B cell (primary cell): ENCODE results near the gene SYNE1. TPM values are rescaled to one million over a fixed set of nuclear protein-coding genes. Genes with fewer than 3 reads are reported as not detected.

Experiments used
- ATAC-seq: fragments of 200-7000 bp; cut with Tn5 transposase; one replicate; pipeline ENCODE4 v1.10.0; 2021; ENCODE audit warnings: low read depth, mild to moderate bottlenecking, moderate number of reproducible peaks, moderate library complexity
- CTCF ChIA-PET: fragments of 350-600 bp; sonication (Branson Sonifier 250); formaldehyde crosslinking; loops from one replicate; lab custom pipeline; 2021; ENCODE audit warnings: antibody characterized with exemption, inconsistent platforms; lab: Charles Lee
- POLR2A ChIA-PET: fragments of 350-600 bp; sonication (Branson Sonifier 250); formaldehyde crosslinking; loops from one replicate; lab custom pipeline; 2021; ENCODE audit warnings: antibody characterized with exemption; lab: Charles Lee
- DNase-seq: peaks from one replicate; pipeline ENCODE4 v3.0.0; 2013
- H2AFZ ChIP-seq: 2 replicates; pipeline ENCODE4 v1.6.1; 2012; ENCODE audit warnings: mild to moderate bottlenecking, low read depth, low read length; ENCODE audit not compliant: insufficient read depth, poor library complexity, severe bottlenecking
- H3K27ac ChIP-seq, 2 donors: 1 replicate in 1 of 2; 2 replicates in 1 of 2; pipeline ENCODE4 v1.5.1; 2012 to 2013; ENCODE audit warnings: low read length in 2 of 2, mild to moderate bottlenecking in 2 of 2, moderate library complexity in 1 of 2
- H3K27me3 ChIP-seq, 4 experiments: fragments of 200-600 bp in 1 of 4; sonication (generic) in 1 of 4; replicated peaks in 1 of 4; 1 replicate in 2 of 4; 2 replicates in 2 of 4; pipeline versions ENCODE4 v1.6.1 to v1.7.0; 2013 to 2016; ENCODE audit warnings: low read length in 3 of 4, mild to moderate bottlenecking in 2 of 4, mixed read lengths in 1 of 4, moderate library complexity in 1 of 4; ENCODE audit not compliant: insufficient read depth in 4 of 4, control insufficient read depth in 3 of 4; ENCODE audit errors: control extremely low read depth in 1 of 4
- H3K36me3 ChIP-seq, 2 experiments: replicated peaks in 1 of 2; 1 replicate in 1 of 2; 2 replicates in 1 of 2; pipeline versions ENCODE4 v1.6.1 to v1.7.1; 2013; ENCODE audit warnings: low read length in 1 of 2; ENCODE audit not compliant: insufficient read depth in 2 of 2, control insufficient read depth in 1 of 2; ENCODE audit errors: control extremely low read depth in 1 of 2, extremely low read depth in 1 of 2
- H3K4me1 ChIP-seq, 2 donors: fragments of 200-600 bp in 1 of 2; sonication (generic) in 1 of 2; 1 replicate in 1 of 2; 2 replicates in 1 of 2; pipeline versions ENCODE4 v1.5.1 to v1.6.1; 2013 to 2017; ENCODE audit warnings: low read length in 2 of 2; ENCODE audit not compliant: control insufficient read depth in 2 of 2, insufficient read depth in 2 of 2
- H3K4me2 ChIP-seq: replicated peaks from 2 replicates; pipeline ENCODE3; 2012; ENCODE audit warnings: mild to moderate bottlenecking, low read depth, low read length; ENCODE audit not compliant: poor library complexity, severe bottlenecking
- H3K4me3 ChIP-seq, 5 experiments: fragments of 200-600 bp in 1 of 5; sonication (generic) in 1 of 5; 1 replicate in 3 of 5; 2 replicates in 2 of 5; pipeline versions ENCODE4 v1.5.1 to v1.7.0; 2011 to 2016; ENCODE audit warnings: low read length in 4 of 5, mild to moderate bottlenecking in 4 of 5, low read depth in 2 of 5, control low read depth in 1 of 5, moderate library complexity in 1 of 5; ENCODE audit not compliant: insufficient read depth in 1 of 5; ENCODE audit errors: control extremely low read depth in 1 of 5, extremely low read depth in 1 of 5
- H3K79me2 ChIP-seq: fragments of 200-600 bp; sonication (generic); one replicate; pipeline ENCODE4 v1.6.0; 2016; ENCODE audit warnings: low read length; ENCODE audit not compliant: control insufficient read depth, insufficient read depth
- H3K9ac ChIP-seq: fragments of 200-600 bp; sonication (generic); 2 replicates; pipeline ENCODE4 v1.6.1; 2017; ENCODE audit warnings: mild to moderate bottlenecking, low read length, moderate library complexity
- H3K9me3 ChIP-seq, 3 donors: one replicate each; pipeline versions ENCODE4 v1.6.1 to v1.7.1; 2013; ENCODE audit warnings: low read length in 2 of 3; ENCODE audit not compliant: control insufficient read depth in 2 of 3, insufficient read depth in 1 of 3; ENCODE audit errors: control extremely low read depth in 1 of 3
- H4K20me1 ChIP-seq: 2 replicates; pipeline ENCODE4 v1.6.0; 2012; ENCODE audit warnings: mild to moderate bottlenecking, low read length; ENCODE audit not compliant: insufficient read depth, control insufficient read depth, poor library complexity, severe bottlenecking
- H3K27ac Mint-ChIP-seq: one replicate; pipeline ENCODE4 v1.8.0; 2021; ENCODE audit warnings: mixed read lengths
- H3K27me3 Mint-ChIP-seq: one replicate; pipeline ENCODE4 v1.8.0; 2021; ENCODE audit warnings: mixed read lengths
- H3K4me1 Mint-ChIP-seq: one replicate; pipeline ENCODE4 v1.8.0; 2021; ENCODE audit warnings: mixed read lengths
- H3K4me3 Mint-ChIP-seq: one replicate; pipeline ENCODE4 v1.8.0; 2021; ENCODE audit warnings: mixed read lengths
- H3K9me3 Mint-ChIP-seq: one replicate; pipeline ENCODE4 v1.8.0; 2022; ENCODE audit warnings: mixed read lengths; ENCODE audit not compliant: insufficient read depth
- EZH2 ChIP-seq: IDR thresholded peaks from 2 replicates; pipeline ENCODE4 v1.6.1; 2012; ENCODE audit warnings: borderline replicate concordance, low read depth, mild to moderate bottlenecking, moderate library complexity, low read length; ENCODE audit not compliant: insufficient read depth, poor library complexity, severe bottlenecking
- WGBS: methylation state at CpG from one replicate; pipeline ENCODE4 v1.1.5; 2013; ENCODE audit warnings: missing lambda C conversion rate; ENCODE audit not compliant: insufficient coverage; 5-methylcytosine and 5-hydroxymethylcytosine counted together
- intact Hi-C: fragments of 100-400 bp; cut with micrococcal nuclease; formaldehyde crosslinking; loops from one replicate; pipeline ENCODE4 v1.10.0; 2022
- polyA plus RNA-seq: library from polyadenylated mRNA; depleted of rRNA; stranded (reverse); fragments of >200 nt; gene quantifications from 2 replicates; pipeline ENCODE4 v1.2.3, GENCODE V29; 2012
- total RNA-seq, 2 donors: library from RNA; stranded (reverse); fragments of 120-200 nt in 1 of 2; gene quantifications; 1 replicate in 1 of 2; 2 replicates in 1 of 2; pipeline versions ENCODE4 v1.2.3 to v1.2.4, GENCODE V29; 2013 to 2022
- TF ChIP-seq, protein P1 (sequence below): fragments of 200-600 bp; IDR thresholded peaks from one replicate; pipeline ENCODE4 v1.8.0; 2022; ENCODE audit warnings: antibody characterized with exemption, mild to moderate bottlenecking

The SYNE1 gene
- total and polyA plus RNA-seq, 2 donors (not counting 1 experiment from before 2014, with no cell fraction given): 49.2 to 108 TPM

DNA sequence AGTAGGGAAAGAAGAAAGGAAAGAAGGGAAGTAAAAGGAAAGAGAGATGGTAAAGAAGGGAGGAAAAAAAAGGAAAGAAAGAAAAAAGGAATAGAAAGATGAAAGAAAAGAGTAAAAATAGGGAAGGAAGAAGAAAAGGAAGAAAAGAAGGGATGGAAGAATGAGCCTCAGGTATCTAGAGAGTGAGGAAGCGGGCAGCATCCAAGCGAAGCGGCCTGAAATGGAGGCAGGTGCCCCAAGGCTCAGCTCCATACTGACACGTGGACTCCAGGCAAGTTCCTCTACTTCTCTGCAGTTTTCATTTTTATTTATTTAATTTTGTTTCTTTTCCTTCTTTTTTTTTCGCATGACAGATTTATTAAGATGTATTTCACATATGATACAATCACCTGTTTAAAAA, 456.6 kb downstream of the SYNE1 start:
- H3K36me3 ChIP-seq: peaks cover 15 to 39% of the 10 kb centered on the region in 2 experiments
- H4K20me1 ChIP-seq: no peaks in the 10 kb centered on the region
- H3K27ac ChIP-seq: peak overlapping the region in 1 of 2 donors; percentile 25
- ATAC-seq (no peak), DNase-seq (no peak)
- H3K9me3 ChIP-seq: no peaks in the 10 kb centered on the region
- ChIA-PET CTCF (interaction anchor here (0.8 kb wide), 1 partner anchor 15 kb away, joined by 4 read pairs; no protein-coding TSS in a partner anchor), POLR2A (interaction anchor here (0.5 kb wide), 1 partner anchor 765 kb away, joined by 6 read pairs; no protein-coding TSS in a partner anchor)
- no peak overlapping the region for H3K4me2 ChIP-seq
- H3K4me1 Mint-ChIP-seq: peaks cover 47% of the 10 kb centered on the region
- peaks cover 58% of the 10 kb centered on the region for H3K79me2 ChIP-seq
- H3K4me3 Mint-ChIP-seq: no peak overlapping the region
- TF ChIP-seq EZH2: no peak
- TF ChIP-seq, protein P1, sequence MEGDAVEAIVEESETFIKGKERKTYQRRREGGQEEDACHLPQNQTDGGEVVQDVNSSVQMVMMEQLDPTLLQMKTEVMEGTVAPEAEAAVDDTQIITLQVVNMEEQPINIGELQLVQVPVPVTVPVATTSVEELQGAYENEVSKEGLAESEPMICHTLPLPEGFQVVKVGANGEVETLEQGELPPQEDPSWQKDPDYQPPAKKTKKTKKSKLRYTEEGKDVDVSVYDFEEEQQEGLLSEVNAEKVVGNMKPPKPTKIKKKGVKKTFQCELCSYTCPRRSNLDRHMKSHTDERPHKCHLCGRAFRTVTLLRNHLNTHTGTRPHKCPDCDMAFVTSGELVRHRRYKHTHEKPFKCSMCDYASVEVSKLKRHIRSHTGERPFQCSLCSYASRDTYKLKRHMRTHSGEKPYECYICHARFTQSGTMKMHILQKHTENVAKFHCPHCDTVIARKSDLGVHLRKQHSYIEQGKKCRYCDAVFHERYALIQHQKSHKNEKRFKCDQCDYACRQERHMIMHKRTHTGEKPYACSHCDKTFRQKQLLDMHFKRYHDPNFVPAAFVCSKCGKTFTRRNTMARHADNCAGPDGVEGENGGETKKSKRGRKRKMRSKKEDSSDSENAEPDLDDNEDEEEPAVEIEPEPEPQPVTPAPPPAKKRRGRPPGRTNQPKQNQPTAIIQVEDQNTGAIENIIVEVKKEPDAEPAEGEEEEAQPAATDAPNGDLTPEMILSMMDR: peak; percentile 11
- no peaks in the 10 kb centered on the region for H3K27me3 Mint-ChIP-seq
- intact Hi-C loops: loop anchor here (10.0 kb wide), 1 partner anchor 124 kb away; no protein-coding TSS in a partner anchor
- no peaks in the 10 kb centered on the region for H3K27me3 ChIP-seq
- H3K4me1 ChIP-seq: peaks cover 19 to 22% of the 10 kb centered on the region in 2 donors
- no peaks in the 10 kb centered on the region for H3K9me3 Mint-ChIP-seq
- no peak overlapping the region for H3K27ac Mint-ChIP-seq
- H3K9ac ChIP-seq: no peak overlapping the region
- H2AFZ ChIP-seq: no peak overlapping the region
- WGBS: 90% methylated on average over 2 of the region's 5 CpGs
- H3K4me3 ChIP-seq: no peak overlapping the region

DNA sequence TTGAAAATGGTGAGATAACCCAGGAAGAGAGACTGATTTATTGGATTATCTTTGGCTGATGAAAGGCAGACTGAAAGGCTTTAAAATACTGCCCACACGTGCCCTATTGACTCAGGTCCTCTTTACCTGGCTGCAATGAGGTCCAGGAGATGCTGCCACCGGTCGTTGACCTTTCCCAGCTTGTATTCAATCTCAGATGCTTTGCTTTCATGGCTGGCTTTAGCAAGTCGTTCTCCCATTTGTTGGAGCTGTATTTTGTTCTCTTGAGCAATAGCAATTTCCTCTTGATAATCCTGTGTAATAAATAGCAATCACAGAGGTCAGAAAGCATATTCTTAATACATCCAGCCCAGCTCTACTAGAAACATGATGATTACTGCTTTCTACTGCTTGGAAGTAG, 460.9 kb downstream of the SYNE1 start:
- Mint-ChIP-seq H3K4me3 (no peak overlapping the region), H3K27me3 (no peaks in the 10 kb centered on the region), H3K27ac (no peak overlapping the region), H3K9me3 (peaks cover 1% of the 10 kb centered on the region), H3K4me1 (peaks cover 11% of the 10 kb centered on the region)
- Histone ChIP-seq H3K79me2 (peaks cover 35% of the 10 kb centered on the region), H3K9me3 (peaks cover 0 to 3% (median 2%) of the 10 kb centered on the region in 3 donors), H3K27ac (no peak overlapping the region), H3K36me3 (peaks cover 30 to 64% of the 10 kb centered on the region in 2 experiments), H3K4me1 (peaks cover 0 to 2% of the 10 kb centered on the region in 2 donors), H3K4me3 (no peak overlapping the region), H2AFZ (no peak overlapping the region), H4K20me1 (no peaks in the 10 kb centered on the region), H3K9ac (no peak overlapping the region), H3K27me3 (no peaks in the 10 kb centered on the region), H3K4me2 (no peak overlapping the region)
- 92% methylated on average over 1 of the region's 4 CpGs for WGBS
- TF ChIP-seq, protein P1: no peak
- no peak for TF ChIP-seq EZH2
- intact Hi-C loops: no loop called here
- DNase-seq (no peak), ATAC-seq (no peak)
- CTCF ChIA-PET: no interaction called here
- POLR2A ChIA-PET: no interaction called here
